SW 1271 (cell line): ENCODE data around the gene MXD1.

Source experiments
- DNase-seq, 2 experiments: peaks; one replicate each; lab custom pipeline; 2025; lab: John Stamatoyannopoulos, UW

The MXD1 gene

DNA sequence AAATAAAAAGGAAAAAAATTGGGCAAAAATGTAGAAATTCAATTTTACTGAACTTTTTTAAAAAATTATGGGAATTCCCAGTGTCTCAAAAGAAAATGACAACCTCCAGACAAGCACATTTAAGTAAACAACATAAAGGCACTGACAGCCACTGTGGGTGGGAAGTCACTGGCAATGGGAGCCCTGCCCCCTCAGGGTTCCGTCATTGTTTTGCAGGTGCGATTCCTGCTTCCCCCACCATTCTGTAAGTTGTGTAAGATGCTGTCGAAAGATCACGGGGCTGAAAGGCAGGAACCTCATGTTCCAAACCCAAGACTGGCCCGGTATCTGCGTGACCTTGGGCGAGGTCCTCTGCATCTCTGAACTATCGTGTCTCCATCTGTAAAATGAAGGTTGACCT lies 62.3 kb downstream of the MXD1 start:
- DNase-seq = no peak

DNA sequence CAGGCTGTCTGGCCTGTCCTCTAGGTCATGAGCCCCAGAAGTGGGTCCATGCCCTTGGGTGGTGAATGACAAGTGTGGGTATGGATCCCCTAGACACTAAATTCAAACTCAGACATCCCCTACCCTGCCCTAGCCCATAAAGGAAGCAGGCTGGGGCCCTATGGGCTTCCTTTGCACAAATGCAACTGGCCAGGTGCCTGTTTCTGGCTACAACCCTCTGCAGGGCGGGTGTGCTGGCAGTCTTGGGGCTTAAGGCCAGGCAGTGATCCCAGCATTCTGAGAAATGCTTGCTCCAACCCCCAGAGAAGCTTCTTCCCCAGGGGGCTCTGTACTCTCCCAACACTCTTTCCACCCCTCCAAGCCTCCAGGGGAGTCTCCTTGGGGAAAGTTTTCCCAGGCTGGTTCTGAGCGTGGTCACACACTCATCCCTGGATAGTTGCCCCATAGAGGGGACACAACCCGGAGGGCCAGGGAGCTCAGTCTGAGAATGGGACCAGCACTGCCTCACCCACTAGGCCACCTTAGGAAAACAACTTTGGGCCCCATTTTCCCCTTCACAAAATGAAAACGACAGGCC lies 63.1 kb downstream of the MXD1 start:
- no peak for DNase-seq

DNA sequence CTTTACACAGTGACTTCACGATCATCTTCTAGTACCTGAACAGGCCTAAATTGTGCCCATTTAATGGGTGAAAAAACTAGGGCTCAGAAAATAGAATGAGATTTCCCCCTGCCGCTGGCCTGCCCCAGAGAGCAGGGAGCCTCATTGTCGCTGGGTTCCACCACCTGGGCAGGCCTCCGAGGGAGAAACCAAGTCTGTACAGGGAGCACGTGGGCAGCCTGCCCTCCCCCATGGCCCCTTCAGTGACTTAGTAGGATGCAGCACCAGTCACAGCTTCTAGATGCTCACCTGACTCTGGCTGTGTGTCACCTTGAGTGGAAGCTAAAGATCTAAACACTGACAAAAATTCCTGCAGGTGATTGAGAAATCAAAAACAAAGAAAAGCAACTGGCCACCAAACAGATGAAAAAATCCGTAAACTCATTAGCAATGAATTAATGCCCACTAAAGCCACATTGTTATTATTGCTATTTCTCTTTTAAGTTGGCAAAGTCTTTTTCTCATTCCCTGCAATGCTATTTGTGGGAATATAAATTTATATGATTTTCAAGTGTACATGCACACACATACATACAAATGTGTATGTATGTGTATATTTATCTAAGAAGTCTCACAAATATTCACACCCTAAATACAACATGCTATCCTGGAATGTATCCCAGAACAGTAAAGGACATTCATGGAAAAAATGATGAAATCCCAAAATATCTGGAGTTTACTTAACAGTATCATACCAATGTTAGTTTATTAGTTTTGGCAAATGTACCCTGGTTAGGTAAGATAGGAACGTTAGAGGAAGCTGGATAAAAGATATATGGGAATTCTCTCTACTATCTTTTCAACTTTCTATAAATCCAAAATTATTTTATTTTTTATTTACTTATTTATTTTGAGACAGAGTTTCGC lies 65.2 kb downstream of the MXD1 start:
- no peak for DNase-seq

- no peak for DNase-seq
Measured at GRCh38 chr2:69983392-69983966, 68.6 kb downstream of the MXD1 start.

GRCh38 chr2:69985216-69985615 lies 70.3 kb downstream of the MXD1 start:
- DNase-seq = no peak

GRCh38 chr2:69985688-69986087 lies 70.8 kb downstream of the MXD1 start:
- no peak for DNase-seq

- DNase-seq = no peak
Measured at GRCh38 chr2:69986691-69987090, 71.8 kb downstream of the MXD1 start.

- no peak for DNase-seq
Measured at GRCh38 chr2:69988086-69988635, 73.3 kb downstream of the MXD1 start.

- DNase-seq = no peak
Measured at GRCh38 chr2:69989009-69989408, 74.1 kb downstream of the MXD1 start.

- DNase-seq = no peak
Measured at GRCh38 chr2:69989441-69990105, 74.7 kb downstream of the MXD1 start.
